AG10803 (cell line): ENCODE measurements around the gene FAAP100.

Experiments
- DNase-seq: peaks from one replicate; pipeline ENCODE4 v3.0.0; 2010; ENCODE audit warnings: low read depth
- H3K4me3 ChIP-seq: 2 replicates; pipeline ENCODE4 v1.5.1; 2011; ENCODE audit warnings: mild to moderate bottlenecking, low read length, control low read depth
- TF ChIP-seq, protein P1 (sequence below): conservative IDR thresholded peaks from 2 replicates; pipeline ENCODE4 v1.5.1; 2011; ENCODE audit warnings: mild to moderate bottlenecking, low read length, control low read depth, inconsistent platforms

FAAP100 gene, protein sequence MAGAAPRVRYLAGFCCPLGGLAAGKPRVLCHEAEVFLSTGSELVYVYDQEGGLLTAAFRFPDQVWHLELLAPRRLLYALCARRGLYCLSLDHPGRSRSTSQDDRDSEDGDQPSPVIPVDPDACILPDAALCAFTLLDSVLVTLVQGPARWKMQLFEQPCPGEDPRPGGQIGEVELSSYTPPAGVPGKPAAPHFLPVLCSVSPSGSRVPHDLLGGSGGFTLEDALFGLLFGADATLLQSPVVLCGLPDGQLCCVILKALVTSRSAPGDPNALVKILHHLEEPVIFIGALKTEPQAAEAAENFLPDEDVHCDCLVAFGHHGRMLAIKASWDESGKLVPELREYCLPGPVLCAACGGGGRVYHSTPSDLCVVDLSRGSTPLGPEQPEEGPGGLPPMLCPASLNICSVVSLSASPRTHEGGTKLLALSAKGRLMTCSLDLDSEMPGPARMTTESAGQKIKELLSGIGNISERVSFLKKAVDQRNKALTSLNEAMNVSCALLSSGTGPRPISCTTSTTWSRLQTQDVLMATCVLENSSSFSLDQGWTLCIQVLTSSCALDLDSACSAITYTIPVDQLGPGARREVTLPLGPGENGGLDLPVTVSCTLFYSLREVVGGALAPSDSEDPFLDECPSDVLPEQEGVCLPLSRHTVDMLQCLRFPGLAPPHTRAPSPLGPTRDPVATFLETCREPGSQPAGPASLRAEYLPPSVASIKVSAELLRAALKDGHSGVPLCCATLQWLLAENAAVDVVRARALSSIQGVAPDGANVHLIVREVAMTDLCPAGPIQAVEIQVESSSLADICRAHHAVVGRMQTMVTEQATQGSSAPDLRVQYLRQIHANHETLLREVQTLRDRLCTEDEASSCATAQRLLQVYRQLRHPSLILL

GRCh38 chr17:81552244-81553017 lies at the start of gene FAAP100:
FAAP100 (minus strand) TSS chr17:81552353; CDS start chr17:81552330, 23 bp downstream.
- TF ChIP-seq, protein P1, sequence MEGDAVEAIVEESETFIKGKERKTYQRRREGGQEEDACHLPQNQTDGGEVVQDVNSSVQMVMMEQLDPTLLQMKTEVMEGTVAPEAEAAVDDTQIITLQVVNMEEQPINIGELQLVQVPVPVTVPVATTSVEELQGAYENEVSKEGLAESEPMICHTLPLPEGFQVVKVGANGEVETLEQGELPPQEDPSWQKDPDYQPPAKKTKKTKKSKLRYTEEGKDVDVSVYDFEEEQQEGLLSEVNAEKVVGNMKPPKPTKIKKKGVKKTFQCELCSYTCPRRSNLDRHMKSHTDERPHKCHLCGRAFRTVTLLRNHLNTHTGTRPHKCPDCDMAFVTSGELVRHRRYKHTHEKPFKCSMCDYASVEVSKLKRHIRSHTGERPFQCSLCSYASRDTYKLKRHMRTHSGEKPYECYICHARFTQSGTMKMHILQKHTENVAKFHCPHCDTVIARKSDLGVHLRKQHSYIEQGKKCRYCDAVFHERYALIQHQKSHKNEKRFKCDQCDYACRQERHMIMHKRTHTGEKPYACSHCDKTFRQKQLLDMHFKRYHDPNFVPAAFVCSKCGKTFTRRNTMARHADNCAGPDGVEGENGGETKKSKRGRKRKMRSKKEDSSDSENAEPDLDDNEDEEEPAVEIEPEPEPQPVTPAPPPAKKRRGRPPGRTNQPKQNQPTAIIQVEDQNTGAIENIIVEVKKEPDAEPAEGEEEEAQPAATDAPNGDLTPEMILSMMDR: no peak
- peak within 1 kb of the TSS; percentile 79 for H3K4me3 ChIP-seq
- peak; percentile 74 for DNase-seq

DNA sequence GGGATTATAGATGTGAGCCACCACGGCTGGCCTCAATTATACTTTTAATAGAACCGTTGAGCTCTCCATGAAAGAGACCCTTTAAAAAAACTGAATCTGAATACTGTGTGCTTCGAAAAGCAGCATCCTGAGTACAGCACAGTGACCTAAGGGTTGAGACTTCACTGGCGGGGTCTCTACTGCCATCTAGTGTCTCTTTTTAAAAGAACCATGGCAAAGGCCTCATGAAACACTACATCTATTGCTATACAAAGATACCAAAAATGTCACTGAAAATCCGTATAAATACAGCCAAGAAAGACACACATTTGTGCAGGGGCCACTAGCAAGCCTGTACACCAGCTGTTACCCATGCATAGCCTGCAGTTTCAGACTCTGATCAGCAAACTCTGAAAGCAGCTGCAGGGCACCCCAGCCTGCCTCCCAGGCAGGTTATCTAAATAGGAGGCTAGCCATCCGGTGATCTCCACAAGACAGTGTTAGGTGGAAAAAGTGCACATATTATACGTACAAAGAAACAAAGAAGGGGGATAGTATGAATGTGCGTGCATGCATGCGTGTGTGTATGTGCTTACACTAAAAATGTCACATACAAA lies 49.5 kb upstream of the FAAP100 start:
- peak; percentile 77 for DNase-seq
- H3K4me3 ChIP-seq: no peak overlapping the region
- TF ChIP-seq, protein P1: peak; percentile 87

GRCh38 chr17:81599719-81600486 lies 47.8 kb upstream of the FAAP100 start:
- peak; percentile 77 for DNase-seq
- no peak overlapping the region for H3K4me3 ChIP-seq
- TF ChIP-seq, protein P1: no peak

DNA sequence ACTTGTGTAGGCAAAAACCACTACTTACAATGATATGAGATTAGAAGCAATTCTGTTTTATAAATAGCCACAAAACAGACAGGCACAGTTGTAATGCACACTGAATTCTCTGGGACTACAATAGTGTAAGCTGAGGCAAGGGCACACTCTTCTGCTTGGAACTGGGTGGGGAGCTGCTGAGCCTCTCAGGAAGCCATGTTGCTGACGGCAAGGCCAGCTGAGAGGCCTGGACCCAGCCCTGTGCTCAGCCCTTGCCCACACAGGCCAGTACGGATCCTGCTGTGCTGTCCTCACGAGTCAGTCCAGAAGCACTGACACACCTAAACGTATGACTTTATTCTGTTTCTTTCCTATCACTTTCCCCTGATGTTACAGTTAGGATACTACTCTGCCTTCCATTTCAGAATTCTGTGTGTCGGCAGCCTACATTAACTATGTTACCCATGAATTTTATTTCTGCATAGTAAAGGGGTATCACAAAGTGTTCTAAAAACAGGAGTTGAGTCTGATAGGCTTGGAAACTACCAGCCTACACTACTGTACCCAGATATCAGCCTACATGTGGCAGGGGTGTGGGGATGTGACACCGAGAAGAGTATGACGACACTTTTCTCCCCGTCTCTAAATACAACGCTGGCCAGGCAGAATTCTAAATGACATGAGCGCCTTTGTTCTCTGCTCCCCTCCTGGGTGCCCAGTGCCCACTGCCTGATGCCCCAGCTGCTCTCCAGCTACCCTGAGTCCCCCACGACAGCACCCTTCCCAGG lies 41.1 kb upstream of the FAAP100 start:
- H3K4me3 ChIP-seq: no peak overlapping the region
- TF ChIP-seq, protein P1: no peak
- DNase-seq: no peak

DNA sequence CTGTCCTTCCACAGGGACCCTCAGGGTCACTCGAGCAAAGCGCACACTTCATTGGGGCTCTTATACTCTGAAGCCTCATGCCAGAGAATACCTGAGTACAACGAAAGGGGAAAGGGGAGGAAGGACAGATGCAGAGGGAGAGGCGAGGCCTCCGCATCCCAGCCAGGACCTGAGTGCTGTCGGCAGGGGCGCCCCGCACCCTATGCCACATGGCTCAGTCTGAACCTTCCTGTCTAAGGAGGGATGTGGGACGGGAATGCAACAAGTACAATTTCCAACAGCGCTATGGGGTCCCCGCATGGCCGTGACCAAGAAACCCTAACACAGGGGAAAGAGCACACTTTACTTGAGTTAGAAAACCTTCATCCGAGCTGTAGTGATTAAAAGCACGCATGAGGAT lies 39.8 kb upstream of the FAAP100 start:
- no peak for DNase-seq
- TF ChIP-seq, protein P1: no peak
- no peak overlapping the region for H3K4me3 ChIP-seq
